NCI-H524 (cell line): Measurements from ENCODE around the gene SETD1A.

Source experiments
- DNase-seq, 2 experiments: peaks; one replicate each; lab custom pipeline; 2025; lab: John Stamatoyannopoulos, UW

The SETD1A gene

DNA sequence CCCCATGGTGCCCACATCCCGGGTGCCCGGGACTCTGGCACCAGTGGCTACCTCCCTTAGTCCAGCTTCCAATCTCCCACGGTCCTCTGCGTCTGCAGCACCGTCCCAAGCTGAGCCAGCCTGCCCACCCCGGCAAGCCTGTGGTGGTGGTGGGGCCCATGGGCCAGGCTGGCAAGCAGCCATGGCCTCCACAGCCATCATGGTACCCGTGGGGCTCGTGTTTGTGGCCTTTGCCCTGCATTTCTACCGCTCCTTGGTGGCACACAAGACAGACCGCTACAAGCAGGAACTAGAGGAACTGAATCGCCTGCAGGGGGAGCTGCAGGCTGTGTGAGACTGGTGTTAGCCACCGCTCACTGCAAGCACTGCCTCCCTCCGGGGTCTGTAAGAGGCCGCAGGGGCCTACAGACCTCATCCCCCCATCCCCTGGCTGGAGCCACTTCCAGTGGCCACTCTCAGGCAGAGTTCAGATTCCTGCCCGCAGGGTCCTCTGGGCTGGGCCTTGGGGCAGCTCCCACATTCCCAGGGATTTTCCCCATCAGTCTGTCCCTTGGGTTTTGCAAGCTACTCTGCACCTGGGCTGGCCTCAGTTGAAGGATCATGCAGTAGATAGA, 3.9 kb upstream of the SETD1A start:
- peak; percentile 76 to 91 for DNase-seq

DNA sequence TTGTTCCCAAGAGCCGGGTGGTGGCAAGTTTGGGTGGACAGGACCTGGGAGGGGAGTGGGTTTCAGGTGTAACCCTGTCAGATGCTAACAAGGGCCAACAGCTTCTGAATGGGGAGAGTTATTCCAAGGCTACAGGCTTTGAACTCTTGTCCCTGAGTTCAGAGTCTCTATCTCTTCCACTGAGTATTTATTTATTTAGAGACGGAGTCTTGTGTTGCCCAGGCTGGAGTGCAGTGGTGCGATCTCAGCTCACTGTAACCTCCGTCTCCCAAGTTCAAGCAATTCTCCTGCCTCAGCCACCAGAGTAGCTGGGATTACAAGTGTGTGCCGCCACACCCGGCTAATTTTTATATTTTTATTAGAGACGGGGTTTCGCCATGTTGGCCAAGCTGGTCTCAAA, 2.6 kb upstream of the SETD1A start:
- no peak for DNase-seq

DNA sequence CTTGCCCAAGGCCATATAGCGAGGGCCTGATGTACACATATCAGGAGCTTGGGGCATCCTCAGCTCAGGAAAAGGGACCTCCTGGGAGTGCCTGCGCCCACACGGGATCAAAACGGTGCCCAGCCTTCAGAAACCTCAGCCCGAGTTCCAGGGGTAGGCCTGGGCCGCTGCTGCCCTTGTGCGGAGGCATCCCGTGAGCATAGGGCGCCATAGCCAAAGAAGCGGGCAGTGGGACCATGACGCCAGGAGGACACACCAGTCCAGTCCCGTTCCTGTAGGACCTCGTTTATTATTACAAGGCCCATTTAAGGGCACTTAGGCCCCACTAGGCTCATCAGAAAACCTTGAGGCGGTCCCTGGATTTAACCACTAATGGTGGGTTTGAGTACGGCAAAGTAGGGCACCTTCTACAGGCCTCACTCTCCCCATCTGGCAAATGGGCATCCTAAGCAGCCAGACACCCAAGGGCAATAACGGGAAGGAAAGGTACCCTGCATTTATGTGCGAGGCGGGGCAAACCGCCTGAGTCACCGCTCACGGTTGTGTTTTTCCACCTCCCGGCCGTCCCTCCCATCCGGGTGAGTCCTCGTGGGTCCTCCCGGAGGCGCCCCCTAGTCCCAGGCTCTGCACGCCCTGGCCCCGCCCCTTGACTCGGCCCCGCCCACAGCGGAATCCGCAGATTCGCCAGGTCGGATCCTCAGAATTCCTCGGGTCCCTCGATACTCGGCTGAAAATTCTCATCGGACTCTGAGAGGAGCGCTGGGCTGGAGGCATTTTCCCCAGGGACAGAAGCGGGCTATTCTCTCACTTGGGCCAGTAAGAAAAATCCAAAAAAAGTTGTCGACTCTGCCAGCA, 726 bp upstream of the SETD1A start:
- DNase-seq = peak; percentile 67 to 82

DNA sequence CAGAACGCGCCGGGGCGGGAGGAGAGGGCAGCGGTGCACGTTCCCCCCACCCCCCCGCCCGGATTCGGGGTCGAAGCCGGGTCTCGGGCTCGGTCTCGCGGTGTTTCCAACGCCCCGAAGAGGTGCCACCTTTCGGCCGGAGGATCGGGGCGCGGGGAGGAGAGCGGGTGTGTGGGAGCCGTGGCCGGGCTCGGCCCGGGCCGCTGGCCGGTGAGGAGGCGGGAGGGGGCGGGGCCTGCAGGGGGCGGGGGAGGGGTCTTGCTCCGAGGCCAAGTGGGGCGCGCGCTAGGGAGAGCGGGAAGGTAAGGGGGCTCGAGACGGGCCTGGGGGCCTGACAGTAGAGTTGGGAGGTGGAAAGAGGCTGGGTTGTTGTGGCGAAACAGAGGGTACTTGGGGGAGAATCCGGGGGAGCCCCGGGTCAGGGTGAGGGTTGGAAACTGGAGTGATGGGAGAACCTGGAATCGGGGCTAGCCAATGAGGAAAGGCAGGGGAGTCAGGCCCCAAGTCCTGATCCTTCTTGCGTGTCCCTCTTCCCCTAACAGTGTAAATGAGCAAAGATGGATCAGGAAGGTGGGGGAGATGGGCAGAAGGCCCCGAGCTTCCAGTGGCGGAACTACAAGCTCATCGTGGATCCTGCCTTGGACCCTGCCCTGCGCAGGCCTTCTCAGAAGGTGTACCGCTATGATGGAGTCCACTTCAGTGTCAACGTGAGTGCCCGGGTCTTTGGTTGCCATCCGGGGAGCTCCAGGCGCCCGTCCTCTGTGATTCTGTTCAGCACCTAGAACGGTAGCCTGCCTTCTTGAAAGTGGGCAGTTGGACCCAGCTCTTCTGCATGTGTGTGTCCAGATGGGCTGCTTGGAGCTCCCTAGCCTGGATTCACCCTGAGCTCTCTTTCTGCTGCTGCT, 873 bp downstream of the SETD1A start:
- DNase-seq = peak in 1 of 2 experiments; percentile 71

DNA sequence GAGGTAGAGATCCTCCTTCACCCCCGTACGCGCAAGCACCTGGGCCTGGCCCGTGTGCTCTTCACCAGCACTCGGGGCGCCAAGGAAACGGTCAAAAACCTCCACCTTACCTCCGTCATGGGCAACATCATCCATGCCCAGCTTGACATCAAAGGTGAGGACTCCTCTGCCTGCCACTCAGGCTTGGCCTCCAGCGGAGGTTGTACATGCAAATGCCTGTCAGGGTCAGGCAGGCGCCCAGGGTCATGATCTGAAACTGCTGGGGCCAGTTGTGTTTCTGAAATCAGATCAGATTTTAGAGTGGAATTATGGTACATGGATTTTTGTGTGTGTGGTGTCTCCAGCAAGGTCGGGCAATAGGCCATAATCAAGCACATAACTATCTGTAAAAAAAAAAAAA, 3.8 kb downstream of the SETD1A start:
- DNase-seq = no peak

DNA sequence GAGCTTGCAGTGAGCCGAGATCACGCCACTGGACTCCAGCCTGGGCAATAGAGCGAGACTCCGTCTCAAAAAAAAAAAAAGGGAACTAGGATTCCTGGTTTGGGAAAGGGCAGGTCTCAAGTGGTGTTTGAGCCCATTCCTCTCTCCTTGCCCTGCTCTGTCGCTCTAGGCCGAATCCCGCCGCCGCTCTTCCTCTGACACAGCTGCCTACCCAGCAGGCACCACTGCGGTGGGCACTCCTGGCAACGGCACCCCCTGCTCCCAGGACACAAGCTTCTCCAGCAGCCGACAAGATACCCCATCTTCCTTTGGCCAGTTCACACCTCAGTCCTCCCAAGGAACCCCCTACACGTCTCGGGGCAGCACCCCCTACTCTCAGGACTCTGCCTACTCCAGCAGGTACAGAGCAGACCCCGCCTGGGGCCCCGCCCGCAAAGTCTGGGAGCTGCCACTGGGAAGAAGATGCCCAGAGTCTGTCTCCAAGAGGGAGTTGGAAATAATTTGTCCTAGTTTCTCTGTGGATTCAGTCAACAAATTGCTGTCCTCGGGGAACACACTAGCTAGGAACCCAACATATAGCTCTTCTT, 6.5 kb downstream of the SETD1A start:
- DNase-seq = no peak

DNA sequence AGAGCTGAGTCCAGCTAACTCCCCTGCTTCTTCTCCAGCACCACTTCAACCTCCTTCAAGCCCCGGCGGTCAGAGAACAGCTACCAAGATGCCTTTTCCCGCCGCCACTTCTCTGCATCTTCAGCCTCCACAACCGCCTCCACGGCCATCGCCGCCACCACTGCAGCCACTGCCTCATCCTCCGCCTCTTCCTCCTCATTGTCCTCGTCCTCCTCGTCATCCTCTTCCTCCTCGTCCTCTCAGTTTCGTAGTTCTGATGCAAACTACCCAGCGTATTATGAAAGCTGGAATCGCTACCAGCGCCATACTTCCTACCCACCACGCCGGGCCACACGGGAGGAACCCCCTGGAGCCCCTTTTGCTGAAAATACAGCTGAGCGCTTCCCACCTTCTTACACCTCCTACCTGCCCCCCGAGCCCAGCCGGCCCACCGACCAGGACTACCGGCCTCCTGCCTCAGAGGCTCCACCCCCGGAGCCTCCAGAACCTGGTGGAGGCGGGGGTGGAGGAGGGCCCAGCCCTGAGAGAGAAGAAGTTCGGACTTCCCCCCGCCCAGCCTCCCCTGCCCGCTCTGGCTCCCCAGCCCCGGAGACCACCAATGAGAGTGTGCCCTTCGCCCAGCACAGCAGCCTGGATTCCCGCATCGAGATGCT, 7.1 kb downstream of the SETD1A start:
- no peak for DNase-seq

DNA sequence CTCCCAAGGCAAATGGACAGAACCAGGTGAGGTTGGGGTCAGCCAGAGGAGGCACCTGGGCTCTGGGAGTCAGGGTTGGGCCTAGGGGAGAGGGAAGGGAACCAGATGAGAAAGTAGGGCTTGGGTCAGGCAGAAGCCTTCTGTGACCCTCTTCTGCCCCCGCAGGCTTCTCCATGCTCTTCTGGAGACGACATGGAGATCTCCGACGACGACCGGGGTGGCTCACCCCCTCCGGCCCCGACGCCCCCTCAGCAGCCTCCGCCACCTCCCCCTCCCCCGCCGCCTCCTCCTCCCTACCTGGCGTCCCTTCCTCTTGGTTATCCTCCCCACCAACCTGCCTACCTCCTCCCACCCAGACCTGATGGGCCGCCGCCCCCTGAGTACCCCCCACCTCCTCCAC, 7.9 kb downstream of the SETD1A start:
- DNase-seq = no peak

DNA sequence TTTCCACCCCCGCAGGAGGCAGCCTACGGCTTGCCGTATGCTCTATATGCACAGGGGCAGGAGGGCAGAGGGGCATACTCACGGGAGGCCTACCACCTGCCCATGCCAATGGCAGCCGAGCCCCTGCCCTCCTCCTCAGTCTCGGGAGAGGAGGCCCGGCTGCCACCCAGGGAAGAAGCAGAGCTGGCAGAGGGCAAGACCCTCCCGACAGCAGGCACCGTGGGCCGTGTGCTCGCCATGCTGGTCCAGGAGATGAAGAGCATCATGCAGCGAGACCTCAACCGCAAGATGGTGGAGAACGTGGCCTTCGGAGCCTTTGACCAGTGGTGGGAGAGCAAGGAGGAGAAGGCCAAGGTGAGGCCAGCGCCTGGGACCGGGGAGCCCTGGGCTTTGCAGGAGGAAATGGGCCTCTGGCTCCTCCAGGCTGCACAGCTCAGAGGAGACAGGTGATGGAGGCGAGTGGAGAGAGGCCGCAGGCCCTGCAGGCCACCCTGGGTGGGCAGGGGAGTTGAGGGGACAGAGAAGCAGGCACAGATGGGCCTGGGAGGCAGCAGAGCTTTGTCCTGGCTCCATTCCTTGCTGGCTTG, 8.6 kb downstream of the SETD1A start:
- no peak for DNase-seq

DNA sequence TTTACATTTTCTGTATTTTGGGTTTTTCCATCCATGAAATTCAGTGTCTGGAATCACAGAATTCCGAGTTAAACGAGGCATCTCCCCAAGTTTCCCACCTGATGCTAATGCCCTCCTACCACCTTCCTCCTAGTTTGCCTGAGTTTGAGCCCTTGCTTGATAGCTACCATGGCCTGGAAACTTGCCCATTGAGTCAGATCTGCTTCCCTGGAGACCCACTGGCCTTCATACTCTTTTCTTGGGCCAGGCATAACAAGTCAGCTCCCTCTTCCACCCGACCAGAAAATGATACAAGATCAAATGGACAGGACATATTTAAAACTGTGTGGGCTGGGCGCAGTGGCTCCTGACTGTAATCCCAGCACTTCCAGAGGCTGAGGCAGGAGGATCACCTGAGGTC, 10.2 kb downstream of the SETD1A start:
- DNase-seq = no peak

DNA sequence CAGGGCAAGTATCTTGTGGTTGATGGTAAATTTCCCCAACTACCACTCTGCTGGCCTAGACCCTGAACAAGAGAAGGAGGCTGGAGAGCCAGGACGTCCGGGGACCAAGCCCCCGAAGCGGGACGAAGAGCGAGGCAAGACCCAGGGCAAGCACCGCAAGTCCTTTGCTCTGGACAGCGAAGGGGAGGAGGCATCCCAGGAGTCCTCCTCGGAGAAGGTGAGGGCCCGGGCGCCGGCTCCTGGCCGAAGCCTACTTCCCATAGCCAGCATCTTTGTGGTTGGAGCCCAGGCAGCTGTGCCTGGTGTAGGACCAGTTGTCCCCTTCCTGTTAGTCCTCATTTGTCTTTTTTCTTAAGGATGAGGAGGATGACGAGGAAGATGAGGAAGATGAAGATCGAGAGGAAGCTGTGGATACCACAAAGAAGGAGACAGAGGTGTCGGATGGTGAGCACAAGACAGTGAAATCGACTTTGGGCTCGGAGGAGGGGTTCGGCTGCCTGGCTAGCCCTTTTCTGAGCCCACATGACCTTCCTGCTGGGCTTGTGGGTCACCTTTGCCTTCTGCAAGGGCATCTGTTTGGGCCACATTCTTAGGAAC, 11.8 kb downstream of the SETD1A start:
- no peak for DNase-seq

DNA sequence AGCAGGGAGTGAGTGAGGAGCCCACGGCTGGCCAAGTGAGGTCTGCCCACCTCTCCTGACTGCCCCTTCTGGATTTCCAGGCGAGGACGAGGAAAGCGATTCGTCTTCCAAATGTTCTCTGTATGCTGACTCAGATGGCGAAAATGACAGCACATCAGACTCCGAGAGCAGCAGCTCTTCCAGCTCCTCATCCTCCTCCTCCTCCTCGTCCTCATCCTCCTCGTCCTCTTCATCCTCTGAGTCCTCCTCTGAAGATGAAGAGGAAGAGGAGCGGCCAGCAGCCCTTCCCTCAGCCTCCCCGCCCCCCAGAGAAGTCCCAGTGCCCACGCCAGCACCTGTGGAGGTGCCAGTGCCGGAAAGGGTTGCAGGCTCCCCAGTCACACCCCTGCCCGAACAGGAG, 13.7 kb downstream of the SETD1A start:
- no peak for DNase-seq

DNA sequence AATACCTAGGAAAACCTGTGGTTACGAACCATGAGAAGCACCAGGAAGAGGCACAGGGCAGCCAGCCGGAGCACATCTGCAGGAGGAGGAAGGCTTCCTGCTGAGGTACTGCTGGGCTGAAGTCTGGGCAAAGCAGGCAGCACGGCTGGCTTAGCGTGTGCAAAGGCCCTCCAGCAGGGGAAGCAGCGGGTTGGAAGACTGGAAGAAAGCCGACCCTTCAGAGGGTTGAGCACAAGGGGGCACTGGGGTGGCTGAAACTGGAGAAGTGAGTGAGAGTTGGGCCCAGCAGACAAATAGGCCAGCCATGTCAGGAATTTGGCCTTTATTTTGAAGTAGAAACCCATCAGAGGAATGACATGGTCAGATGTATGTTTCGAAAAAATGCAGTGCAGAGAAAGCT, 15.3 kb downstream of the SETD1A start:
- no peak for DNase-seq

DNA sequence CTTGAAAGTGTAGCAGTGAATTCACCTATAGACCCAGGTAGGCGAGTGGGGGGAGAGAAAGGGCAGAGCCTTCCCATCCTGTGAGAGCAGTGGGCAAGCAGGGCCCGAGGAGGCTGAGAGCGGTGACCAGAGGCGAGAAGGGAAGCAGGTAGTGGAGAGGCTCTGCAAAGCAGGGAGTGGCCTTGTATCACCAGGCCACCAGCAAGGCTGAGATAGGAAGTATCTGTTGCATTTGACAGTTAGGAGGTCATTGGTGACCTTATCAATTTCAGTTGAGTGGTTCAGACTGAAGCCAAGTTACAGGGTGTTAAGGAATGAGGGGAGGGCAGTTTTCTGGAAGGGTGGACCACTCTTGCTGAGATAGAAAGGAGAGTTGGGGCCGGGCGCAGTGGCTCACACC, 16.8 kb downstream of the SETD1A start:
- DNase-seq = no peak

DNA sequence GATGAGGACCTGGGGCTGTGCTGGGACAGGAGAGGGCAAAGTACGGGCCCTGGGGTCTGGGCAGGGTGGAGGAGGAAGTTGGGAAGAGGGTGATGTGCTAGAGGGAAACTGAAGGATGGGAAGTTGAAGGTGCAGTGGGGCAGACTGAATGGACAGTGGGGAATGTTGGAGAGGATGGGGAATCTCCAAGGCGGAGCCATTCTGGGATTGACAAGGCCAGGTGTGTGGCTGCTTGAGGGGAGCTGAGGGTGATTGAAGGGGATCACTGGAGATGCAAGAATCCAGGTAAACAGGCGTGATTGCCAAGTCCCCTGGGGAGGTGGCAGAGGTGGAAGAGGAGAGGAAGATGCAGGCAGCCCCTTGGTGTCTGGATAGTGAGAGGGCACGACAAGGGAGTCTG, 18.9 kb downstream of the SETD1A start:
- no peak for DNase-seq

DNA sequence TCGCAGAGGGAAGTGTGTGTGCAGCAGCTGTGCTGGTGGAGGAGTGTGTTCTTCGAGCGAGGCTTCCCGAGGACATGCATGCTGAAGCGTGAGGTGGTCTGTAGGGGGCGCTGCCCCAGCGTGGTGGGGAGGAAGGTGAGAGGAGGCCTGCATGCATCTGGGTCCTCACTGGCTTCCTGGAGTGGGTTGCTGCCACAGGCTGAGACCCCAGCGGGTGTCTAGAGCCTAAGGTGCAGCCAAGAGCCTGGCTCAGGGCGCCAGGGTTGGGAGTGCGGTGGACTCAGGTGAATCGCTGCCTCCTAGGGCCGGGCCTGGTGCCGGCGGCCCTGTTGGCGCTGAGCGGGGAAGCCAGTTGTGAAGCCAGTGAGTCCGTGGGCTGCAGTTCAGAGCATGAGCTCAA, 19.9 kb downstream of the SETD1A start:
- DNase-seq = no peak

DNA sequence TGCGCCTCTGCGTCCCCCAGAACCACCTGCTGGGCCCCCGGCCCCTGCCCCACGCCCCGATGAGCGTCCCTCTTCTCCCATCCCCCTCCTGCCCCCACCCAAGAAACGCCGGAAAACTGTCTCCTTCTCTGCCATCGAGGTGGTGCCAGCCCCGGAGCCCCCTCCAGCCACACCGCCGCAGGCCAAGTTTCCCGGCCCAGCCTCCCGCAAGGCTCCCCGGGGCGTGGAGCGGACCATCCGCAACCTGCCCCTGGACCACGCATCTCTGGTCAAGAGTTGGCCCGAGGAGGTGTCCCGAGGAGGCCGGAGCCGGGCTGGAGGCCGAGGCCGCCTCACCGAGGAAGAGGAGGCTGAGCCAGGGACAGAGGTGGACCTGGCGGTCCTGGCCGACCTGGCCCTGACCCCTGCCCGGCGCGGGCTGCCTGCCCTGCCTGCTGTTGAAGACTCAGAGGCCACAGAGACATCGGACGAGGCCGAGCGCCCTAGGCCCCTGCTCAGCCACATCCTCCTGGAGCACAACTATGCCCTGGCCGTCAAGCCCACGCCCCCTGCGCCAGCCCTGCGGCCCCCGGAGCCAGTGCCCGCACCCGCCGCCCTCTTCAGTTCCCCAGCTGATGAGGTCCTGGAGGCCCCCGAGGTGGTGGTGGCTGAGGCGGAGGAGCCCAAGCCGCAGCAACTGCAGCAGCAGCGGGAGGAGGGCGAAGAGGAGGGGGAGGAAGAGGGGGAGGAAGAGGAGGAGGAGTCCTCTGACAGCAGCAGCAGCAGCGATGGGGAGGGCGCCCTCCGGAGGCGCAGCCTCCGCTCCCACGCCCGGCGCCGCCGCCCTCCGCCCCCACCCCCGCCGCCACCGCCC, 21.8 kb downstream of the SETD1A start:
- DNase-seq = no peak

DNA sequence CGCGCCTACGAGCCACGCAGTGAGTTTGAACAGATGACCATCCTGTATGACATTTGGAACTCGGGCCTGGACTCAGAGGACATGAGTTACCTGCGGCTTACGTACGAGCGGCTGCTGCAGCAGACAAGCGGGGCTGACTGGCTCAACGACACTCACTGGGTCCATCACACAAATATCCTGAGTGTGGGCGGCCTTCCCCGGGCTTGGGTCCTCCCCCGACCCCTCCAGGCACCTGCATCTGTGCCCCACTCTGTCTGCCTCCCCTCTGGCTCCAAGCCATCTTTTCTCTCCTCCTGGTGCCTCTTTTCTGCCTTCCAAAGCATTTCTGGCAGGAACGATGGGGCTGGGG, 22.4 kb downstream of the SETD1A start:
- no peak for DNase-seq

DNA sequence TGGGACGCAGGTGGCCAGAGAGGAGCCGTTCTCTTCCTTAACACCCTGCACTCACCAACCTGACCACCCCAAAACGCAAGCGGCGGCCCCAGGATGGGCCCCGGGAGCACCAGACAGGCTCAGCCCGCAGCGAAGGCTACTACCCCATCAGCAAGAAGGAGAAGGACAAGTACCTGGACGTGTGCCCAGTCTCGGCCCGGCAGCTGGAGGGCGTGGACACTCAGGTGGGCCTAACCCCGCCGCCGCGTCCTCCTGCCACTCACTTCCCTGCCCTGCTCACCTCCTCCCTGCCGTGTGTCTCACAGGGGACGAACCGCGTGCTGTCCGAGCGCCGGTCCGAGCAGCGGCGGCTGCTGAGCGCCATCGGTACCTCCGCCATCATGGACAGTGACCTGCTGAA, 22.9 kb downstream of the SETD1A start:
- DNase-seq = no peak

DNA sequence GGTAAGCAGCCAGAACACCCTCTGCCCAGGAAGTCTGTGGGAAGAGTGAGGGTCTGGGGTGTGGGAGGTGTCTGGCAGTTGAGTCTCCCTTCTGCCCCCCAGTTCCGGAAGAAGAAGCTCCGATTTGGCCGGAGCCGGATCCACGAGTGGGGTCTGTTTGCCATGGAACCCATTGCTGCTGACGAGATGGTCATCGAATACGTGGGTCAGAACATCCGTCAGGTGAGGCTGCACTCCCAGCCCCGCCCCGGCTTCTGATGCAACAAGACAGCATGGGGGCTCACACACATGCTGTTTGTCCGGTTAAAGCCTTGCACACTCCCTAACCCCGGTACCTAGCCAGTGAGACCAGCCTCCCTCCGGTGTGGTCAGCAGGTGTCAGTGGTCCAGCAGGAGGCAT, 23.4 kb downstream of the SETD1A start:
- DNase-seq = no peak
